Skeletal muscle tissue (tissue), 4 donors: ENCODE results near the gene PNPLA7. TPM values are rescaled to one million over a fixed set of nuclear protein-coding genes. Genes with fewer than 3 reads are reported as not detected.
A peak's percentile ranks its signal among the peaks of the same experiment; 100 is the strongest.
"Not testable (repeated sequence)": the region's sequence is repeated elsewhere in the genome, so short reads cannot be mapped to it uniquely, and the experiment has no call there.

ENCODE experiments used
- H3K27ac ChIP-seq: one replicate; pipeline ENCODE4 v1.7.0; 2013; ENCODE audit warnings: mild to moderate bottlenecking, low read depth, low read length, inconsistent platforms
- H3K27me3 ChIP-seq, 3 donors: one replicate each; pipeline ENCODE4 v1.7.0; 2013; ENCODE audit warnings: low read length in 3 of 3; ENCODE audit not compliant: control insufficient read depth in 3 of 3, insufficient read depth in 3 of 3
- H3K36me3 ChIP-seq, 3 donors: one replicate each; pipeline ENCODE4 v1.7.0; 2013; ENCODE audit warnings: low read length in 3 of 3; ENCODE audit not compliant: control insufficient read depth in 3 of 3, insufficient read depth in 3 of 3
- H3K4me1 ChIP-seq, 3 donors: one replicate each; pipeline ENCODE4 v1.7.0; 2013; ENCODE audit warnings: low read length in 3 of 3, mild to moderate bottlenecking in 3 of 3; ENCODE audit not compliant: control insufficient read depth in 3 of 3, insufficient read depth in 3 of 3
- H3K4me3 ChIP-seq, 3 donors: one replicate each; pipeline ENCODE4 v1.7.0; 2013; ENCODE audit warnings: low read length in 3 of 3
- H3K9ac ChIP-seq, 3 donors: one replicate each; pipeline ENCODE4 v1.7.0; 2013; ENCODE audit warnings: low read length in 3 of 3, mild to moderate bottlenecking in 3 of 3, moderate library complexity in 2 of 3, low read depth in 1 of 3
- H3K9me3 ChIP-seq, 3 donors: one replicate each; pipeline ENCODE4 v1.7.0; 2013; ENCODE audit warnings: low read length in 3 of 3; ENCODE audit not compliant: control insufficient read depth in 3 of 3
- total RNA-seq: library from RNA; depleted of rRNA; stranded (reverse); fragments of >200 nt; gene quantifications from one replicate; pipeline ENCODE4 v1.2.3, GENCODE V29; 2014
- donor health status: Osteomylitis.

The PNPLA7 gene
- 1.0 TPM for total RNA-seq

GRCh38 chr9:137550231-137550621, at the start of gene PNPLA7:
TSS of gene PNPLA7 (minus strand) at chr9:137550402. CDS start at chr9:137550197, 205 bp downstream.
- no peaks in the 10 kb centered on the region for H3K9me3 ChIP-seq
- H3K27me3 ChIP-seq, result no peaks in the 10 kb centered on the region
- peaks cover 27 to 43% (median 40%) of the 10 kb centered on the region in 3 donors for H3K4me1 ChIP-seq
- peak within 1 kb of the TSS; percentile 98 for H3K27ac ChIP-seq
- peak within 1 kb of the TSS; percentile 86 to 94 (median 89) for H3K9ac ChIP-seq
- peaks cover 9 to 14% (median 10%) of the 10 kb centered on the region in 3 donors for H3K36me3 ChIP-seq
- peak within 1 kb of the TSS; percentile 80 to 83 (median 83) for H3K4me3 ChIP-seq

GRCh38 chr9:137598943-137599342, 48.7 kb upstream of the PNPLA7 start:
- H3K36me3 ChIP-seq, result no peaks in the 10 kb centered on the region
- no peak overlapping the region for H3K27ac ChIP-seq
- H3K9ac ChIP-seq, result no peak overlapping the region
- H3K27me3 ChIP-seq, result no peaks in the 10 kb centered on the region
- peaks cover 0 to 3% (median 0%) of the 10 kb centered on the region in 3 donors for H3K4me1 ChIP-seq
- H3K9me3 ChIP-seq, result no peaks in the 10 kb centered on the region
- no peak overlapping the region for H3K4me3 ChIP-seq

GRCh38 chr9:137596577-137596976, 46.4 kb upstream of the PNPLA7 start:
- not testable (repeated sequence) for H3K27me3 ChIP-seq

GRCh38 chr9:137593176-137593575, 43.0 kb upstream of the PNPLA7 start:
- H3K27me3 ChIP-seq, result no peaks in the 10 kb centered on the region
- no peaks in the 10 kb centered on the region for H3K9me3 ChIP-seq
- peaks cover 2 to 4% (median 3%) of the 10 kb centered on the region in 3 donors for H3K36me3 ChIP-seq
- no peak overlapping the region for H3K27ac ChIP-seq
- H3K4me1 ChIP-seq, result peaks cover 12 to 21% (median 17%) of the 10 kb centered on the region in 3 donors
- no peak overlapping the region for H3K9ac ChIP-seq
- H3K4me3 ChIP-seq, result no peak overlapping the region

More at GRCh38 chr9:137596577-137596976, 46.4 kb upstream of the PNPLA7 start:
- H3K4me1 ChIP-seq, H3K9ac ChIP-seq, H3K4me3 ChIP-seq, H3K9me3 ChIP-seq, H3K36me3 ChIP-seq, H3K27ac ChIP-seq: not testable (repeated sequence)

- Histone ChIP-seq H3K4me3 (no peak overlapping the region), H3K9me3 (no peaks in the 10 kb centered on the region), H3K36me3 (peaks cover 6 to 7% (median 7%) of the 10 kb centered on the region in 3 donors), H3K9ac (no peak overlapping the region), H3K27ac (no peak overlapping the region), H3K27me3 (no peaks in the 10 kb centered on the region), H3K4me1 (peaks cover 12 to 23% (median 17%) of the 10 kb centered on the region in 3 donors)
Observed at GRCh38 chr9:137592767-137593166, 42.6 kb upstream of the PNPLA7 start.

GRCh38 chr9:137590469-137591383, 40.5 kb upstream of the PNPLA7 start, which contains the start of gene ZMYND19:
TSS of gene ZMYND19 (minus strand) at chr9:137590512. CDS start at chr9:137590263, 249 bp downstream.
- H3K9me3 ChIP-seq, result no peaks in the 10 kb centered on the region
- H3K4me1 ChIP-seq, result peaks cover 12 to 23% (median 17%) of the 10 kb centered on the region in 3 donors
- H3K27me3 ChIP-seq, result no peaks in the 10 kb centered on the region
- H3K4me3 ChIP-seq, result peak within 1 kb of the TSS; percentile 71 to 88 (median 81)
- H3K9ac ChIP-seq, result peak within 1 kb of the TSS; percentile 69 to 82 (median 74)
- H3K27ac ChIP-seq, result no peak within 1 kb of the TSS
- peaks cover 23 to 26% (median 24%) of the 10 kb centered on the region in 3 donors for H3K36me3 ChIP-seq

- Histone ChIP-seq H3K27me3 (no peaks in the 10 kb centered on the region), H3K9me3 (no peaks in the 10 kb centered on the region), H3K4me1 (peaks cover 12 to 23% (median 17%) of the 10 kb centered on the region in 3 donors), H3K36me3 (peaks cover 26 to 27% (median 26%) of the 10 kb centered on the region in 3 donors), H3K27ac (no peak overlapping the region), H3K4me3 (peak overlapping the region in 2 of 3 donors; percentile 43 to 45), H3K9ac (no peak overlapping the region)
Observed at GRCh38 chr9:137590123-137590468, 39.9 kb upstream of the PNPLA7 start.

- no peaks in the 10 kb centered on the region for H3K27me3 ChIP-seq
- H3K27ac ChIP-seq, result no peak overlapping the region
- H3K4me3 ChIP-seq, result peak overlapping the region; percentile 64 to 73 (median 67)
- H3K36me3 ChIP-seq, result peaks cover 27 to 29% (median 28%) of the 10 kb centered on the region in 3 donors
- H3K9ac ChIP-seq, result peak overlapping the region; percentile 59 to 82 (median 74)
- peaks cover 12 to 23% (median 17%) of the 10 kb centered on the region in 3 donors for H3K4me1 ChIP-seq
- no peaks in the 10 kb centered on the region for H3K9me3 ChIP-seq
Observed at GRCh38 chr9:137589441-137590122, 39.4 kb upstream of the PNPLA7 start.

GRCh38 chr9:137588891-137589290, 38.7 kb upstream of the PNPLA7 start:
- H3K9me3 ChIP-seq, result no peaks in the 10 kb centered on the region
- H3K9ac ChIP-seq, result peak overlapping the region in 1 of 3 donors; percentile 82
- peaks cover 12 to 24% (median 17%) of the 10 kb centered on the region in 3 donors for H3K4me1 ChIP-seq
- H3K4me3 ChIP-seq, result no peak overlapping the region
- no peaks in the 10 kb centered on the region for H3K27me3 ChIP-seq
- H3K36me3 ChIP-seq, result peaks cover 34 to 36% (median 34%) of the 10 kb centered on the region in 3 donors
- no peak overlapping the region for H3K27ac ChIP-seq
